SJCRH30 (cell line): ENCODE data around the gene TTC21B. TPM values are rescaled to one million over a fixed set of nuclear protein-coding genes. Genes with fewer than 3 reads are reported as not detected.
"Not testable (repeated sequence)": the region's sequence is repeated elsewhere in the genome, so short reads cannot be mapped to it uniquely, and the experiment has no call there.

Experiments
- DNase-seq, 2 experiments: peaks; one replicate each; pipeline ENCODE4 v3.0.0-alpha.2; 2015 to 2020
- H3K27ac ChIP-seq: fragments of 250-450 bp; sonication (Bioruptor Pico); 2 replicates; pipeline ENCODE4 v1.5.1; 2020; ENCODE audit warnings: mild to moderate bottlenecking, moderate library complexity
- H3K27me3 ChIP-seq: fragments of 250-450 bp; sonication (Bioruptor Pico); 2 replicates; pipeline ENCODE4 v1.5.1; 2020; ENCODE audit warnings: mild to moderate bottlenecking, moderate library complexity
- H3K36me3 ChIP-seq: fragments of 250-450 bp; sonication (Bioruptor Pico); 2 replicates; pipeline ENCODE4 v1.5.1; 2020; ENCODE audit warnings: mild to moderate bottlenecking, moderate library complexity
- H3K4me1 ChIP-seq: fragments of 250-450 bp; sonication (Bioruptor Pico); 2 replicates; pipeline ENCODE4 v1.5.1; 2020; ENCODE audit warnings: mild to moderate bottlenecking, moderate library complexity
- H3K4me3 ChIP-seq: fragments of 250-450 bp; sonication (Bioruptor Pico); 2 replicates; pipeline ENCODE4 v1.5.1; 2020; ENCODE audit warnings: mild to moderate bottlenecking, moderate library complexity
- H3K9me3 ChIP-seq: fragments of 250-450 bp; sonication (Bioruptor Pico); replicated peaks from 2 replicates; pipeline ENCODE4 v1.5.1; 2020; ENCODE audit warnings: mild to moderate bottlenecking, moderate library complexity
- total RNA-seq: library from RNA; depleted of rRNA; stranded (reverse); fragments of >200 nt; shearing (Covaris generic); gene quantifications from 2 replicates; pipeline ENCODE4 v1.2.3, GENCODE V29; 2014; rRNA removed

TTC21B gene
- 37.0 and 38.4 TPM in 2 replicates for total RNA-seq

DNA sequence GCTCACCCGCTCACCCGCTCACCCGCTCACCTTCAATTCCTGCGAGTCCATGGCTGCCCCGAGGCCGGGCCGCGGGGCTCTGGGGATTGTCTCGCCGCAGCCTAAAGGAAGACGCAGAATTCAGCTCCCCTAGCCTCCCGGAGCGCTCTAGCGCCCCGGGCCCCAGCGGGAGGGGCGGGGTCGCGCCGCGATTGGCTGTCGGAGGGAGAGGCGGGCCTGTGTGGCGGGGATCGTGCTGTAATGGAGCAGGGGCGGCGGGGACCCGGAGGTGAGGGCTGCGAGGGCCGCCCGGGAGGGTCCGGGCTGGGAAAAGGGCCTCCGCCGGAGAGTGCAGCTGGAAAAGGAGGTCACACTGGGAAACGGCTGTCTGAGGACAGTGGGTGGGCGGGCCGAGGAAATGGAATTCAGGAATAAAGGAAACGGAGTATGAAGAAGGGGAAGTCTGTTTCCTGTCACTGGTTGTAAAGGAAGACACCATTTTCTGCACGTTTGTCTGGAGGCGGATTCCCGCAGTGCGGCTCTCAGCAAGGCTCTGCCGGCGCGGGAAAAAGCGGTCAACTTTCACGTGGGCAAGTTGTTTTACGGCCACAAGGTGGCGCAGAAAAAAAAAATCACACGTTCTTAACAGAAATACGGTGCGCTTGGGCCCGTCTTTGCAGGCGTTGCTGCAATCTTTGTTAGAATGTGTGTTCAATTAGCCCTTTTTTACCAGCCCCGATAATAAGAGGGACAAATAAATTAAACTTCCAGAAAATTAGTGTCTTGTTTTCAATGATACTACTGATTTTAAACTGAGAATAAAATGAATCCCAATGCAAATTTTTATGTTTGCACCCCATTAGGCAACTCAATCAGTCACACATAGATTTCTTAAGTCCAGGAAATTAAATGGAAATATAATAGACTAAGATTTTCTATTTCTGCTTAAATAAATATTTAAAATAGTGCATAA is at the start of gene TTC21B:
TTC21B (minus strand) TSS at position 122 of the 952 bp plus-strand sequence; CDS start at position 51, 71 bp downstream.
- peak; percentile 94 to 95 for DNase-seq
- Histone ChIP-seq H3K4me3 (peak within 1 kb of the TSS; percentile 93), H3K4me1 (peaks cover 5% of the 10 kb centered on the region; the same call in 1 of the 2 replicates), H3K9me3 (no peaks in the 10 kb centered on the region), H3K27ac (peak within 1 kb of the TSS; percentile 76), H3K36me3 (peaks cover 8% of the 10 kb centered on the region), H3K27me3 (no peaks in the 10 kb centered on the region)

DNA sequence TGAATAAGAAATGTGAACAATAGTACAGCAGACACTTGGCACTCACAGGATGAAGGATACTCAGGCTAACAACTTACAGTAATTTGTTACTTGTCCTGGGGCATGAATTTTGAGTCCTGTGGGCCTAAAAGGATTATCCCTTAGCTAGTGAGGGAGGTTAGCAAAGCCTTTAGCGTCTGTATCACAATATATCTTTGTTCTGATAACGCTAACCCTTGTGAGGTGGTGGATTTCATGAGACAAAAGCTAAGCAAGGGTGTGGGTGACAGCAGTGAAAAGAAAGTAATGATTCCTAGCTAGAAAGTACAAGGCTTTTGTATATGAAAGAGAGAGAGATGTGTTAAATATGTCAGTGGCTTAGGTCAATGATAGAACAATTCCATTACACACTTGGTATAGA is 46.8 kb upstream of the TTC21B start:
- peak in 1 of 2 experiments; percentile 17 for DNase-seq
- H3K36me3 ChIP-seq: no peaks in the 10 kb centered on the region
- H3K9me3 ChIP-seq: no peaks in the 10 kb centered on the region
- H3K27me3 ChIP-seq: no peaks in the 10 kb centered on the region
- H3K27ac ChIP-seq: no peak overlapping the region
- H3K4me3 ChIP-seq: no peak overlapping the region
- no peaks in the 10 kb centered on the region for H3K4me1 ChIP-seq

DNA sequence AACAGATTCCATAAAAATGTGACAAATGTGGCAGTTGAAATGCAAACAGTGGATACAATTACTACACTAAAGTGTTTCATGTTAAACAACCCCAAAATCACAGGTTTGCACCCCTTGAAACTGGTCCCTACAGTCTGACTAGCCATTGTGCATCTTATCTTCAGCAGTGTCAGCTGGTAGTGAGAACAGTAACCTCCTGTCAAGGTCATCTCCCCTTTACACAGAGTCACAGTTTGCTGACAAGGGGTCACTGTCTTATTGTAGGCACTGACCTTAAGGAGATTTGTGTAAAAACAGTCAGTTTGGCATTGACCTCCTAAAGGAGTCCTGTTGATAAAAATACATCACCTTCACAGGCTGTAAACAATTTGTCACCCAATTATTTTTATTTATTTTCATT is 37.3 kb upstream of the TTC21B start:
- no peak for DNase-seq

DNA sequence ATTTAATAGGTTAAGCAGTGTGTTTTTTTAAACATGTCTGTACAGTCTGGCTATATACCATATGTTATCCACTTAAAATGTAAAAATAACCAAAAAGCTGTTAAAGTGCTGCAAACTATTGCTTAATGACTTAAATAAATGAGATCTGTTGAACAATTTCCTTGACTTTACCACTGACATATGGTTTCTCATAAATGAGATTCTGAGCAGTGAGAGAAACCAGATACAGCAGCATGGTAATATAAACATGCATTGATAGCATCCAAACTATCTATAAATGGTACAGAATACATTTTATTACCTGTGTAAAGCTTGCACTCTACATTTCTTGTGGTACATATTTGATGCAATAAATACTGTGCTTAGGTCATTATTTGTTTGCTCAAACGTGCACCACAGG is 36.3 kb upstream of the TTC21B start:
- H3K9me3 ChIP-seq: no peaks in the 10 kb centered on the region
- no peaks in the 10 kb centered on the region for H3K36me3 ChIP-seq
- H3K4me3 ChIP-seq: no peak overlapping the region
- no peak for DNase-seq
- H3K27ac ChIP-seq: no peak overlapping the region
- no peaks in the 10 kb centered on the region for H3K27me3 ChIP-seq
- H3K4me1 ChIP-seq: no peaks in the 10 kb centered on the region

More for the DNA sequence above, 37.3 kb upstream of the TTC21B start:
- H3K36me3 ChIP-seq: no peaks in the 10 kb centered on the region
- H3K9me3 ChIP-seq: no peaks in the 10 kb centered on the region
- H3K4me1 ChIP-seq: no peaks in the 10 kb centered on the region
- no peaks in the 10 kb centered on the region for H3K27me3 ChIP-seq
- H3K27ac ChIP-seq: no peak overlapping the region
- no peak overlapping the region for H3K4me3 ChIP-seq

DNA sequence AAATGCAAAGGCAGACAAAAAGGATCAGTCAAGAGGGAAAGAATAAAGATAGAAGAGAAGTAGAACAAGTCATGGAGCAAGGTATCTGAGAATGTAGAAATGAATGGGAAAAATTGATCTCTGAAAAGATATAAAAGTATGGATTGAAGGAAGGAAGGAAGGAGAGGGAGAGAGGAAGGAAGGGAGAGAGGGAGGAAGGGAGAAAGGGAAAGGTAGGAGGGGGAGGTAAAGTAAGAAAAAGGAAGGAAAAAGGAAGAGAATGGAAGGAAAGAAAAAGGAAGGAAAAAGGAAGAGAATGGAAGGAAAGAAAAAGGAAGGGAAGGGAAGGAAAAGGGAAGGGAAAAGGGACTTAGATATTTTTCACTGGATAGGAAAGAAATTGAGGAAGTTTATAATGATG is 31.5 kb upstream of the TTC21B start:
- no peaks in the 10 kb centered on the region for H3K9me3 ChIP-seq
- H3K4me1 ChIP-seq: no peaks in the 10 kb centered on the region
- H3K27ac ChIP-seq: no peak overlapping the region
- no peak overlapping the region for H3K4me3 ChIP-seq
- no peak for DNase-seq
- no peaks in the 10 kb centered on the region for H3K27me3 ChIP-seq
- H3K36me3 ChIP-seq: no peaks in the 10 kb centered on the region

DNA sequence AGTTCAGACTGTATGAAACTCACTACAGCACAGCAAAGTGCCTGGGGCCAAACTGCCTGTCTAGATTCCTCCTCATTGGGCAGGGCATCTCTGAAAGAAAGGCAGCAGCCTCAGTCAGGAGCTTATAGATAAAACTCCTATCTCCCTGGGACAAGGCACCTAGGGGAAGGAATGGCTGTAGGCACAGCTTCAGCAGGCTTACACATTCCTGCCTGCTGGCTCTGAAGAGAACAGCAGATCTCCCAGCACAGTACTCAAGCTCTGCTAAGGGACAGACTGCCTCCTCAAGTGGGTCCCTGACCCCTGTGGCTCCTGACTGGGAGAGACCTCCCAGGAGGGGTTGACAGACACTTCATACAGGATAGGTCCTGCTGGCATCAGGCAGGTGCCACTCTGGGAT is 18.6 kb upstream of the TTC21B start:
- H3K4me3 ChIP-seq, H3K9me3 ChIP-seq, DNase-seq, H3K4me1 ChIP-seq, H3K27me3 ChIP-seq, H3K27ac ChIP-seq, H3K36me3 ChIP-seq: not testable (repeated sequence)

DNA sequence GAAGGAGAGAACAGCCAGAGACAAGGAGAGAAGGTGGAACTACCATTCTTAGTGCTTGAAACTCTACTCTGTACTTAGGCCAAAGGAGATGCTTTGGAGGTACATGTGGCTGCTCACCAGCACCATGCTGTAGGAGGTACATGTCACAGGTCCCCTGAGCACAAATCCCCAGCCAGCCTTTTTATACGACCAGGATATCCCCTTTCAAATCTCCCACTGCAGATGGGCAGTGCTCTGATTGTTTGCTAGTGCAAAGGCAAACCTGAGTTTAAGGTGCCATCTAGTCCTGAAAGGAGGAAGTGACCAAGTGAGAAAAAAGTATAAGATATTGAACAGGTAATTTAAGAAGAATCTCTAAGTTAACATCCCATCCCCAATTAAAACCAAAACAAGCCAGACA is 17.1 kb upstream of the TTC21B start:
- no peak for DNase-seq
- H3K9me3 ChIP-seq: no peaks in the 10 kb centered on the region
- H3K27me3 ChIP-seq: no peaks in the 10 kb centered on the region
- no peaks in the 10 kb centered on the region for H3K4me1 ChIP-seq
- no peaks in the 10 kb centered on the region for H3K36me3 ChIP-seq
- no peak overlapping the region for H3K4me3 ChIP-seq
- H3K27ac ChIP-seq: no peak overlapping the region

DNA sequence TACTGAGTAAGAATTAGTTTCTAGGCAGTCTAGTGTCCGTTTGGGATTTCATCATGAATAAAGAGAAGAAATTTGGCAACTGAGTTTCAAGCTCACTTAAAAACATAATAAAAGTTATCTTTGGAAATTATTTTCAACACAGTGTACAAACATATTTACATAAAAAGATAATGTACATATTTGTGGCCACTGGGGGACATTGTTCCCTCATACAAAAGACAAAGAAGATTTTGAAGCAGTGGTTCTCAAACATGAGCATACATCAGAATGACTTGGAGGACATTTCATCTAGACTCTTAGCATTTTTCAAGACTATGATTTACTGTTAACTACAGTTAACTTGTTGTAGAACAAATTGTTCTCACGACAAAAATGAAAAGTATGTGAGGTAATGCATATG is 15.7 kb upstream of the TTC21B start:
- Histone ChIP-seq H3K36me3 (no peaks in the 10 kb centered on the region), H3K27ac (no peak overlapping the region), H3K4me1 (no peaks in the 10 kb centered on the region), H3K9me3 (no peaks in the 10 kb centered on the region), H3K27me3 (no peaks in the 10 kb centered on the region), H3K4me3 (no peak overlapping the region)
- no peak for DNase-seq

DNA sequence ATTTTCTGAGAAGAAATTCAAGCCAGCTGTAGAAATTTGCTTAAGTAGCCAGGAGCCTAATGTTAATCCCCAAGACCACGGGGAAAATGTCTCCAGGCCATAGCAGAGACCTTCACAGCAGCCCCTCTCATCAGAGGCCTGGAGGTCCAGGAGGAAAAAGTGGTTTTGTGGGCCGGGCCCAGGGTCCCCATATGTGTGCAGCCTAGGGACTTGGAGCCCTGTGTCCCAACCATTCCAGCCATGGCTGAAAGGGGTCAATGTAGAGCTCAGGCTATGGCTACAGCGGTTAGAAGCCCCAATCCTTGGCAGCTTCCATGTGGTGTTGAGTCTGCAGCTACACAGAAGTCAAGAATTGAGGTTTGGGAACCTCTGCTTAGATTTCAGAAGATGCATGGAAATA is 14.2 kb upstream of the TTC21B start:
- H3K36me3 ChIP-seq: no peaks in the 10 kb centered on the region
- H3K27ac ChIP-seq: no peak overlapping the region
- DNase-seq: no peak
- no peaks in the 10 kb centered on the region for H3K9me3 ChIP-seq
- no peak overlapping the region for H3K4me3 ChIP-seq
- H3K4me1 ChIP-seq: no peaks in the 10 kb centered on the region
- H3K27me3 ChIP-seq: no peaks in the 10 kb centered on the region

DNA sequence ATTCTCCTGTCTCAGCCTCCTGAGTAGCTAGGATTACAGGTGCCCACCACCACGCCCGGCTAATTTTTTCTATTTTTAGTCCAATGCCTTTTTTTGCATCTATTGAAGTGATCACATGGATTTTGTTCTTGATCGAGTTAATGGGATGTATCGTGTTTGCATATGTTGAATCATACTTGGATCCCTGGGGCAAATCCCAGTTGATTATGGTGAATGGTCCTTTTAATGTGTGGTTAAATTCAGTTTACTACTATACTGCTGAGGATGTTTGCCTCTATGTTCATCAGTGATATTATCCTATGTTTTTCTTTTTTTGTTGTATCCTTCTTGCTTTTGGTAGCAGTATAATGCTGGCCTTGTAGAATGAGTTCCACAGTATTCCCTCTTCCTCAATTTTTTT is 8.2 kb upstream of the TTC21B start:
- Histone ChIP-seq H3K4me1 (no peaks in the 10 kb centered on the region), H3K27me3 (no peaks in the 10 kb centered on the region), H3K9me3 (no peaks in the 10 kb centered on the region), H3K4me3 (no peak overlapping the region), H3K27ac (no peak overlapping the region), H3K36me3 (no peaks in the 10 kb centered on the region)
- DNase-seq: no peak

DNA sequence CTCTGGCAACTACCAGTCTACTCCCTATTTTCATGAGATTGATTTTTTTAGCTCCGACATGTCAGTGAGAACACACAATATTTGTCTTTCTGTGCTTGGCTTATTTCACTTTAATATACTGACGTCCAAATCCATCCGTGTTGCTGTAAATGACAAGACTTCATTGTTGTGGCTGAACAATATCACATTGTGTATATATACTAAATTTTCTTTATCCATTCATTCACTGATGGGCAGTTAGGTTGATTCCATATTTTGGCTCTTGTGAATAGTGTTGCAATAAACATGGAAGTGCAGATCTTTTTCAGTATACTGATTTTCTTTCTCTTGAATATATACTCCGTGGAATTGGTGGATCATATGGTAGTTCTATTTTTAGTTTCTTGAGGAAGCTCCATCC is 5.8 kb upstream of the TTC21B start:
- DNase-seq: no peak
- H3K4me1 ChIP-seq: no peaks in the 10 kb centered on the region
- H3K4me3 ChIP-seq: no peak overlapping the region
- H3K27ac ChIP-seq: no peak overlapping the region
- H3K9me3 ChIP-seq: no peaks in the 10 kb centered on the region
- H3K27me3 ChIP-seq: no peaks in the 10 kb centered on the region
- H3K36me3 ChIP-seq: no peaks in the 10 kb centered on the region

DNA sequence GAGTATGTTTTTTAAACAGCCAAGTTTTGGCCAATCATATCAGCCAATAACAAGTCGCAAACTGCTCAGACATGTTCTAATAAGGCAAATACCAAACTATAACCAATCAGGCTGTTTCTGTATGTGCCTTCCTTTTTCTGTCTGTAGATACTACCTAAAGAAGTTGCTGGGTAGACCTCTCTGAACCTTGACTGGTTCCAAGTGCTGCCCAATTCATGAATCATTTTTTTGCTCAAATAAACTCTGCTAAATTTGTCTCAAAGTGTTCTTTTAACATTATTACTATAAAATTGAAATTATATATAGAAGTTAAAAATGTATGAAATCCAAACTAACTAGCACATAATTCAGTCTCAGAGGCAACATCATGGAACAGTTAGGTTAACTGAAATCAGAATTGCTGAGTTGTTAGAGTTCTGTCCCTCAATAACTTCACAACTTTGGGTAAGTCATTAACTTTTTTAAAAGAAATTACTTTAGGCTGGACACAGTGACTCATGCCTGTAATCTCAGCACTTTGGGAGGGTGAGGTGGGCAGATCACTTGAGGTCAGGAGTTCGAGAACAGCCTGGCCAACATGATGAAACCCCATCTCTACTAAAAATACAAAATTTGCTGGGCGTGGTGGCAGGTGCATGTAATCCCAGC is 4.9 kb upstream of the TTC21B start:
- H3K36me3 ChIP-seq: no peaks in the 10 kb centered on the region
- H3K27ac ChIP-seq: no peak overlapping the region
- H3K4me1 ChIP-seq: no peaks in the 10 kb centered on the region
- H3K4me3 ChIP-seq: no peak overlapping the region
- no peak for DNase-seq
- no peaks in the 10 kb centered on the region for H3K9me3 ChIP-seq
- H3K27me3 ChIP-seq: no peaks in the 10 kb centered on the region

DNA sequence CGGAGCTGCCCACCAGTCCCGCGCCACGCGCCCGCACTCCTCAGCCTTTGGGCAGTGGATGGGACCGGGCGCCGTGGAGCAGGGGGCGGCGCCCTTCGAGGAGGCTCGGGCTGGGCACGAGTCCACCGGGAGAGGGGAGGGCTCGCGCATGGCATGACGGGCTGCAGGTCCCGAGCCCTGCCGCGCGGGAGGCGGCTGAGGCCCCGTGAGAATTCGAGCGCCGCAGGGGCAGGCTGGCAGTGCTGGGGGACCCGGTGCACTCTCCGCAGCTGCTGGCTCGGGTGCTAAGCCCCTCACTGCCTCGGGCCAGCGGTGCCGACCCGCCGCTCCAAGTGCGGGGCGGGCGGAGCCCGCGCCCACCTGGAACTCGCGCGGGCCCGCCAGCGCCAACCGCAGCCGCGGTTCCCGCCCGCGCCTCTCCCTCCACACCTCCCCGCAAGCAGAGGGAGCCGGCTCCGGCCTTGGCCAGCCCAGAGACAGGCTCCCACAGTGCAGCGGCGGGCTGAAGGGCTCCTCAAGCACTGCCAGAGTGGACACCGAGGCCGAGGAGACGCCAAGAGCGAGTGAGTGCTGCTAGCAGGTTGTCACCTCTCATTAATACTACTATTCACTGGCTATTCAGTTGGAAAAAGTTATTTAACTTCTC is 3.6 kb upstream of the TTC21B start:
- no peak overlapping the region for H3K27ac ChIP-seq
- DNase-seq: no peak
- no peaks in the 10 kb centered on the region for H3K9me3 ChIP-seq
- no peaks in the 10 kb centered on the region for H3K27me3 ChIP-seq
- H3K36me3 ChIP-seq: 0 out of 2 replicates have a peak, but pooled peaks cover 2% of the 10 kb centered on the region
- no peak overlapping the region for H3K4me3 ChIP-seq
- H3K4me1 ChIP-seq: peaks cover 2% of the 10 kb centered on the region; the same call in 1 of the 2 replicates

DNA sequence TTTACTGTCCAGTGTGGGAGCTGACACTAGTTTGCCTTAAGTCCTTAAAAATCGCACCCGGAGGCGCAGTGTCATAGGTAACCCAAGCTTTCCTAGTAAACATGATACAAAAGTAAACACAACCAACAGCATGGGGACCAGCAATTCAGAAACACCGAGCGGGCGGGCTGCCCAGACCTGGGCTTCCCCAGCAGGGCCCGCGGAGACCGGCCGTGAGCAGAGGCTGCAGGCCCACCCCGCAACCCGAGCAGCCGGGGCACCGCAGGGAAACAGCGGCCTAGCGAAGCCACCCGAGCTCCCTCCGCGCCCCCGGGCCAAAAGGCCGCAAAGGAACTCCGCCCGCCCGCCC is 296 bp downstream of the TTC21B start:
- Histone ChIP-seq H3K27me3 (no peaks in the 10 kb centered on the region), H3K4me1 (peaks cover 5% of the 10 kb centered on the region; the same call in 1 of the 2 replicates), H3K27ac (peak overlapping the region; percentile 76), H3K36me3 (peaks cover 13% of the 10 kb centered on the region), H3K4me3 (peak overlapping the region; percentile 93), H3K9me3 (no peaks in the 10 kb centered on the region)
- DNase-seq: no peak

DNA sequence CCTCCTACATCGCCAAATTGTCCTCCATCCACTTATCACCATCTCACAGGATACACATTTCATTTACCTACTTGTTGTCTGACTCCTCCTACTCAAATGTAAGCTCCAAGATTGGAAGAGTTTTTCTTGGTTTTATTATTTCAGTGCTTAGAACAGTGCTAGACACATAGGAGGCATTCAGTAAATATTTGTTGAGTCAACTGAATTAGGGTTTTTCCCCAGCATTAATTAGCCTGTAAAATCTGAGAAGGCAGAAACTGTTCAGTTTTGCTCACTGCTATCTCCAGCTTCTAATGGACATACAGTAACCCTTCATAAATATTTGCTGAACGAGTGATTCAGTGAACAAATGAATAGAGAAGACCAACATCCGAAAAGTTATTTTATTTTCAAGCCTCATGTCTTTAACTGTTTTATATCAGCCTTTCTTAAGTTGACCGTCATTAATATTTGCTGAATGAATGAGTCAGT is 800 bp downstream of the TTC21B start:
- peak in 1 of 2 experiments; percentile 19 for DNase-seq

More for the DNA sequence above, 800 bp downstream of the TTC21B start:
- H3K36me3 ChIP-seq: peaks cover 17% of the 10 kb centered on the region
- H3K4me3 ChIP-seq: peak overlapping the region; percentile 93
- H3K27me3 ChIP-seq: no peaks in the 10 kb centered on the region
- peaks cover 5% of the 10 kb centered on the region; the same call in 1 of the 2 replicates for H3K4me1 ChIP-seq
- H3K9me3 ChIP-seq: no peaks in the 10 kb centered on the region
- peak overlapping the region; percentile 76 for H3K27ac ChIP-seq
